Spleen (tissue), 7 donors: ENCODE measurements around the gene TRIM8.

Source experiments
- POLR2A ChIP-seq, 3 donors: fragments of 450-650 bp; IDR thresholded peaks; one replicate each; pipeline ENCODE4 v1.5.1; 2017; ENCODE audit warnings: antibody characterized with exemption in 3 of 3, mild to moderate bottlenecking in 1 of 3
- TF ChIP-seq, protein P1 (sequence below), 11 experiments: fragments of 200-600 bp in 7 of 11; fragments of 450-650 bp in 4 of 11; sonication (generic) in 4 of 11; IDR thresholded peaks in 8 of 11; conservative IDR thresholded peaks in 3 of 11; 1 replicate in 7 of 11; 2 replicates in 4 of 11; pipeline versions ENCODE4 v1.4.0 to v1.8.0; 2016 to 2021; ENCODE audit warnings: antibody characterized with exemption in 11 of 11, inconsistent platforms in 4 of 11, mild to moderate bottlenecking in 1 of 11
- donor health status: DM: no; HTN: no; CAD: no; lungs with moderate emphysema.
- donor health status: DM: no; HTN: no; CAD: no.
- donor health status: DM: no; HTN: no; CAD: no.

DNA sequence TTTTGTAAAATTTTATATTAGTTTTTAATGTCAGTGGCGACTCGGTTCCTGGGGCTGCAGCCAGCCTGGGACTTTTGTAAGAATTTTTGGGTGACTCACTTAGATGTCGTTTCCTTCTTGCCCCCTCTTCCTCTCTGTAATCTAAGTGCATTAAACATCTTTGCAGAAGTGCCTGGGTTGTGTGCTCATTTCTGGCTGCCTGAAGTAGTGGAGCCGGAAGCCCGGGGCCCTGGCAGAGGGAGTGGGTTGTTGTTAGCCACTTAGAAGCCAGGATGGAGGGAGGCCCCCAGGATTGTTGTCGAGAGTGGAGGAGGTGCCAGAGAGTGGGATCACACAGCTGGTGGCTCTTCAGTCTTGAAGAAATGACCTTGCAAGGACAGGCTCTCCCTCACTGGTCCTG is 11.0 kb upstream of the TRIM8 start:
- no peak for TF ChIP-seq POLR2A (IDR thresholded peaks at IDR 0.05)
- TF ChIP-seq, protein P1, sequence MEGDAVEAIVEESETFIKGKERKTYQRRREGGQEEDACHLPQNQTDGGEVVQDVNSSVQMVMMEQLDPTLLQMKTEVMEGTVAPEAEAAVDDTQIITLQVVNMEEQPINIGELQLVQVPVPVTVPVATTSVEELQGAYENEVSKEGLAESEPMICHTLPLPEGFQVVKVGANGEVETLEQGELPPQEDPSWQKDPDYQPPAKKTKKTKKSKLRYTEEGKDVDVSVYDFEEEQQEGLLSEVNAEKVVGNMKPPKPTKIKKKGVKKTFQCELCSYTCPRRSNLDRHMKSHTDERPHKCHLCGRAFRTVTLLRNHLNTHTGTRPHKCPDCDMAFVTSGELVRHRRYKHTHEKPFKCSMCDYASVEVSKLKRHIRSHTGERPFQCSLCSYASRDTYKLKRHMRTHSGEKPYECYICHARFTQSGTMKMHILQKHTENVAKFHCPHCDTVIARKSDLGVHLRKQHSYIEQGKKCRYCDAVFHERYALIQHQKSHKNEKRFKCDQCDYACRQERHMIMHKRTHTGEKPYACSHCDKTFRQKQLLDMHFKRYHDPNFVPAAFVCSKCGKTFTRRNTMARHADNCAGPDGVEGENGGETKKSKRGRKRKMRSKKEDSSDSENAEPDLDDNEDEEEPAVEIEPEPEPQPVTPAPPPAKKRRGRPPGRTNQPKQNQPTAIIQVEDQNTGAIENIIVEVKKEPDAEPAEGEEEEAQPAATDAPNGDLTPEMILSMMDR (IDR thresholded peaks at IDR 0.05 in 8 of 11, conservative IDR thresholded peaks at IDR 0.05 in 3 of 11) = no peak
